G401.6 (cell line): ENCODE results near the gene P4HTM.
A peak's percentile ranks its signal among the peaks of the same experiment; 100 is the strongest.

Source experiments
- FAIRE-seq: peaks from 2 replicates; lab custom pipeline; 2012; peaks lifted over from hg19 to GRCh38; lab: Jason Lieb, UNC

The P4HTM gene

DNA sequence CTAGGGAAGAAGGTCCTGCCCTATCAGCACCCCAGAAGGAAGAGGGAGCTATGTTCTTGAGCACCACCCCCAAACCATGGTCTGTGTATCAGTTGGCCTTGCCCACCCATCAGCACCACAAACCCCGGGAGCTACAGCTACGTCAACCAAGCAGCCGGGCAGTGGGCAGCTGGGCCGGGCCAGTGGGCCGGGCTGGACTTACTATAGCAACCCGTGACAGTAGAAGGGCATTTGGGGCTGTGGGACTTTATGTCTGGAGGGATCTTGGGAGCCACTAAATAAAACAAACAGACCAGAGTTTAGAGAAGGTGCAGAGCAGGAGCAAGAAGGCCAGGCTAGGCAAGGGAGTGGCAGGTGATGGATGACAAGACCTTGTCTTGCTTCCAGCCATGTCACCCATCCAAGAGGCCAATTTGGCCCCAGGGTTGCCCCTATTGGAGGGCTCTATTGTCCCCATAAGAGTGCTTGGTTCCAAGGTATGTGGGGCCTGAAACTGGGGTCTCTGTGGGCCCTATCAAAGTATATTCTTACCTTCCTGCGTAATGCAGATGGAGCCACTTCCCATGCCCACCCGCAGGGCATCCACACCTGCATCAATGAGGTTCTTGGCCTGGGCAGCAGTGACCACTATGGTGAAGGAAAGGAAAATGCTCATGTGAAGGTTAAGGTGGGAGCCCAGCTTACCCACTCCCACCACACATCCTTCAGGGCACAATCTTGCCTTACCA, 35.9 kb downstream of the P4HTM start:
- FAIRE-seq = no peak

DNA sequence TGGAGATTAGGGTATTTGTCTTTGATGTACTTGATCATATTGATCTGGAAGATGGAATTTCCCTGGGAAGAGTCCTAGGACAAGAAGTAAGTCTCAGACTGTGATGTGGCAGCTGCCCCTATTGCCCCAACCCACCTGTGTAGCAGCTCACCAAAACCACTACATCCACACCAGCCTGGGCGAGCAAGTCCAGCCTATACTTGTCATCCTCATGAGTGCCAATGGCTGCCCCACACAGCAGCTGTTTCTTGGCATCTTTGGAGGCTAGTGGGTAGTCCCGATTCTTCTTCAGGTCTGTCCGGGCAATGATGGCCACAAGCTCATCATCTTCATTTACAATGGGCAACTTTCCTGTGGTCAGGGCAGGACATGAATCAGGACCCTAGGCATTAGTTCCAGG, 36.5 kb downstream of the P4HTM start:
- no peak for FAIRE-seq

DNA sequence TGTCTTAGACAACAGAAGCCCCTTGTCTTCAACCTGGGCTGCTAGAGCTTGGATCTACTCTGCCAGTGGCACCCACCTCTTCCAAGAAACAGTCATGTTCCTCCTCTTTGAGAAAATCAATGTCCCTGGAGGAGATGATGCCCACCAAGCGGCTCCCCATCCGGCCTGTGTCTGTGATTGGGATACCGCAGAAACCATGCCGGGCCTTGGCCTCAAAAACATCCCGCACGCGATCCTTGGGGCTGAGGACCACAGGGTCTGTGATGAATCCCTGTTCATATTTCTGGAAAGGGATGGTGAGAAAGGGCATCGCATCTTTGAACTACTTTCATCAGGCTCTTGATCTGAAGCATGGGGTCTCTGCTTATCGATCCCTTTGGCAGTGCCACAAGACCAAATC, 37.6 kb downstream of the P4HTM start:
- no peak for FAIRE-seq

DNA sequence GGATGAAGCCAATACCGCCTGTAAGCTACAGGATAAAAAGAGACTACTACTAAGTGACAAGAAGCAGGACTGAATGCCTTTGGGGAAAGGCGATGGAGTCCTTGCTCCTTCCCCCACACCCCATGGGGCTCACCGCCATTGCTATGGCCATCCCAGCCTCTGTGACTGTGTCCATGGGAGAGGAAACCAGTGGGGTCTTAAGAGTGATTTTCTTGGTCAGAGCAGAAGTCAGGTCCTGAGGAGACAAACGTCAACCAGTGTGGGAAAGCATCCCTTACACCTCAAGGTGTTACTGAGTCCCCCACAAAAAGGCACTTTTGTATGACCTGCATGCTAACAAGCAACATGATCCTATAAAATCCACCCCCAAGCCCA, 38.2 kb downstream of the P4HTM start:
- FAIRE-seq = no peak

DNA sequence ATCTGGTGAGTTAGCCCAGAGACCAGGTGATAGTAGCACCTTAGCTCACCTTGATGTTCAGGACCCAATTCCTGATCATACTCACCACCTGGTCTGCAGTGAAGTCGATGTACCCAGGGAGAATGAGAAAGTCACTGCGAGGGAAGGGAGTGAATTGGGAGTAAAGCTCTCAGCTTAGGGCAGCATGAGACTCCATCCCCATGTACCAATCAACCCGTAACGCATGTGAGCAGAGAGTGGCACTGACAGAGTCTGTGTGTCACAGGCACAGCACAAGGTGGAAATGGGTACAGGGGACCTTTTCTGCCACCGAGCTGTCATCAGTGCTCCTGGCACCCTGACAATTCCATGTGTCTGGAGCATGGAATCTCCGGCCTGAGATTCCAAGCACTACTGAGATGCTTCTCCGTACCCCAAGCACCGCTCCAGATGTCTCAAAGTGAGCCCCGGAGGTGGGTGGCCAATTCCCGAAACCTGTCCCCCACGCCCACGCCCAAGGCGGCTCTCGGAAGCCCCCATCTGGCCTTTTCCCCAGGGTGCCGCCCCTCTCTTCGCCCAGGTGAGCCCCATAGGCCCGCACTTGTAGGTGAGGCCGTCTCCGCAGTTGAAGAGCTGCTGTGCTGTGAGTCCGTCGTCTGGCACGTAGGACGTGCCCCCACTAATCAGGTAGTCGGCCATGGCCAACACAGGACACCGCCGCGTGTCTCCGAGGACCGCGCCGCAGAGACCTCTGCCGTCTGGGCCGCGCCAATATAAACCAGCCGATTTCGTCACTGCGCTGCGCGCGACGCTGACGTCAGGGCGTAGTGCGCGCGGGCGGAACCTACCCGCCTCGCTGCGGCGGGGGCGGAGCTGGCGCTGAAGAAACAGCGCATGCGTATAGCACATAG, 38.9 kb downstream of the P4HTM start, which contains the start of gene IMPDH2:
TSS of gene IMPDH2 (minus strand) at position 726 of the 890 bp plus-strand sequence. CDS start at position 678, 48 bp downstream.
- peak; percentile 87 for FAIRE-seq

DNA sequence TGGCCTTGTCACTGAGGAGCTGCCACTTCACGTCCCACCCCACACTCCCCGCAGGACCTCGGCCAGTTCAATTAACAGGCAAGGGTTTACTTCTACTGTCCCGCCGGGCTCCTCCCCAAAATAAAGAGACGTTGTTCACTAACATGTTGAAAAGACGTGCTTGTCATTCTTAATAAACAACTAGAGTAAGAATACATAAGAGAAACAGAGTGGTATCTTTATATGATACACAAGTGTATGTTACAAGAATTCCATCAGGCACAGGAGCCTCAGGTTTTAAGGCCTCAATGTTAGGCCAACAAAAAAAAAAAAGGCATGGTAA, 39.5 kb downstream of the P4HTM start:
- no peak for FAIRE-seq

DNA sequence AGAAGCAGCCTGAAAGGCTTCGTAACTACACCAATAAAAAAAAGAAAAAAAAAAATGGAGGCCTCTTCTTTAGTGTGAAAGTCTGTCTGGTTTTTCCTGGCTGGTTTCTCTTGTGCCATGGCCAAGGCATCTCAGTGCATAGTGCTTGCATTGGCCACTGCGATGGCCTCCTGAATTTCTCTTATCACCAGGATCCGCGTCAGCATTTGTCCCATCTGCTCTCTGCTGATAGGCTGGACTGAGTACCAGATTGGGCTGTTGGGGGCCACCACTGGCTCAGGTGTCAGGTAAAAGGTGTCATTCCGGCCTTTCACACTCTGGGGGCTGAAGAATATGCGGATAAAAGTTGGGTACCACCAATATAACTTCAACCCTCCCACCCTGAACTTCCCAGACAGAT, 40.3 kb downstream of the P4HTM start:
- no peak for FAIRE-seq

DNA sequence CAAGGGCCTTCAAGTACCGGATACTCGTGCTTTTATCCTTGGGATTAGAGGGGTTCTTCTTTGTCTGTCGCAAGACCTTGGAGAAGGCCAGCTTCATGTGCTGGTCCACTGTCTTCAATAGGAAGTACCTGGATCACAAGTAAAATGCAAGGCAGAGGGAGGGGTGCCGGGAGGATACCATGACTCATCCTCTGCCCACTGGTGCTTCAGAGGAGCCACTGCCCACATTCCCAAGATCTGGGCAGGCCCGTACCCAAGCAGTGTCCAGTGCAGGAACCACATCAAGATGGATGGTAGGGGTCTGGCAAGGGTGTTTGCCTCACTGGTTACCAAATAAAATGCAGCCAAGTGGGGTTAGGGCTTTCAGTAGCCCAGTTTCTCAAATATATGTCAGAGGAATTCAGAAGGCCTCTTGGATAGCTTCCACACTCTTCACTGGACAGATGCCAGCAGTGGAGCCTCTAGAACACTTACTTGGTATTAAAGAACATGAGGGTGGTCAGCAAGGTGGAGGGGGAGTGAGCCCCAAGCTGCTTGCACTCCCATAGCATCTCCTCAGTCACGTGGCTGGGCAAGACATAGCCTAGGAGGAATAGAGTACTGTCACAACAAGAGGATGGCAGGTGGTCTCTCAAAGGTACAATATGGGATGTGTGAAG, 42.7 kb downstream of the P4HTM start:
- FAIRE-seq = no peak

DNA sequence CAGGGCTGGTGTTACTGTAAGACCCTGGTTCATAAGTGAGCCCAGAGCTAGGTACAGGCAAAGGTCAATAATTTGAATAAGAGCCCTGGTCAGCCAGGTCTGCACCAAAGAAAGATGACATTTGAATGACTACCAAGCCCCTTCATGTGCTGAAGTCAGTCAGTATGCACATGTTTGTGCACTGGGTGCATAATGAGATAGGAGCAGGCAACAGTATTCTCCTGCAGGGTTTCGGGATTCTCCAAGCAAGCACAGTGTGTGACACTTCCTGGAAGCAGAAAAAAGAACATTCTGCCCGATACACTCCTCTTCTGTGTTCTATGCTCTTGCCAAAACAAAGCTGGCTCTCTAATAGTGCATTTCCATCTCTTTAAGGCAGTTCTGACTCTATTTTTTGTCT, 44.6 kb downstream of the P4HTM start:
- FAIRE-seq = no peak

DNA sequence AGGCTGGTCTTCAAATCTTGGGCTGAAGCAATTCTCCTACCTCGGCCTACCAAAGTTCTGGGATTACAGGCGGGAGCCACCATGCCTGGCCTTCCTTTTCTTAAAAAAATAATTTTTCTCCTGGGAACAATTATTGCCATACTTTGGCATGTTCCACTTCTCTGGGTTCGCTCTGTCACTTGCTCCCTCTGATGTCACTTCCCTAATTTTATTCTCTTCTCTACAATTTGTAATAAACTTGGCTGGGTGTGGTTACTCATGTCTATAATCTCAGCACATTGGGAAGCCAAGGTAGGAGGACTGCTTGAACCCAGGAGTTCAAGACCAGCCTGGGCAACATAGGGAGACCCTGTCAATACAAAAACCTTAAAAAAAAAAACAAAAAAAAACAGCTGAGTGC, 45.2 kb downstream of the P4HTM start:
- no peak for FAIRE-seq

DNA sequence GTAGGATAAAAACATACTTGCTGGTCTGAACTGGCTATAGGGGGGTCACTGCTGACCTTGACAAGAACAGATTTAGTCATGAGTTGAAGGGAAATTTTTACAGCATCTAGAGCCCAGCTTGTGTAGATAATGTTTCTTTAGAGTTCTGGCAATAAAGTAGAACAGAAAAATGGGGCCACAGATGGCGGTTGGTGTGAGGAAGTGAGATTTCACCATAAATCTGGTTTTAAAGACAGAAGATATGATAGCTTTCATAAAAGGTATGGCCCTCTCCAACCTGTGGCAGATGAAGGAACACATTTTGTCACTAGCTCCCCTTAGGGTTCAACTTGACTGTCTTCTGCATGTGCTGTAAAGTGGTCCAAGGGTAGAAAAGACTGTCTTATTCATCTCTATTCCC, 63.5 kb downstream of the P4HTM start:
- no peak for FAIRE-seq

DNA sequence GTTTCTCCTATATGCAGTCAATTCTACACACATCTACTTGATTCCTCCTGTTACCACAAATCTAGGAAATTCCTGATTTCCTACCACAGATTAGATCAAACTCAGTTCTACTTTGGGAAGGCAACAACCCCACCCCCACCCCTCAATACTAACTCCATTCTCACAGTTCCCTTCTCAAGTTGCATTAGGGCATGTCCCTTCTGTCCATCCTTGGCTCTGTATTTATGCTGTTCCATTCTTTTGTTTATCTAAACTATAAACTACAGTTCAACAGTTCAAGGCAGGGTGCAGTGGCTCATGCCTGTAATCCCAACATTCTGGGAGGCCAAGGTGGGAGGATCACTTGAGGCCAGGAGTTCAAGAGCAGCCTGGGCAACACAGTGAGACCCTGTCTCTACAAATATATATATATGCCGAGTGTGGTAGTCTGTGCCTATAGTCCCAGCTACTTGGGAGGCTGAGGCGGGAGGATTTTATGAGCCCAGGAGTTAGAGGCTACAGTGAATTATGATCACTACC, 64.4 kb downstream of the P4HTM start:
- no peak for FAIRE-seq
